Muscle of leg (tissue), 11 donors: ENCODE results near the gene METTL27. TPM values are rescaled to one million over a fixed set of nuclear protein-coding genes. Genes with fewer than 3 reads are reported as not detected.

Experiments used
- DNase-seq: peaks from one replicate; pipeline ENCODE4 v3.0.0; 2013
- H3K27ac ChIP-seq: one replicate; pipeline ENCODE4 v1.5.1; 2013; ENCODE audit warnings: mild to moderate bottlenecking, low read length, control low read depth
- H3K27me3 ChIP-seq: one replicate; pipeline ENCODE4 v1.6.1; 2013; ENCODE audit warnings: low read length; ENCODE audit not compliant: control insufficient read depth, insufficient read depth
- H3K36me3 ChIP-seq: one replicate; pipeline ENCODE4 v1.6.1; 2013; ENCODE audit warnings: low read length; ENCODE audit not compliant: control insufficient read depth, insufficient read depth
- H3K4me1 ChIP-seq: one replicate; pipeline ENCODE4 v1.6.1; 2013; ENCODE audit warnings: low read length; ENCODE audit not compliant: control insufficient read depth, insufficient read depth
- H3K4me3 ChIP-seq: one replicate; pipeline ENCODE4 v1.5.1; 2013; ENCODE audit warnings: low read length, control low read depth
- H3K9me3 ChIP-seq: replicated peaks from 2 replicates; pipeline ENCODE4 v1.6.1; 2013; ENCODE audit warnings: low read depth, low read length; ENCODE audit not compliant: control insufficient read depth
- WGBS: methylation state at CpG from one replicate; pipeline ENCODE4 v1.1.5; 2013; ENCODE audit warnings: missing lambda C conversion rate; ENCODE audit not compliant: insufficient coverage; 5-methylcytosine and 5-hydroxymethylcytosine counted together
- polyA plus RNA-seq, 8 donors: library from polyadenylated mRNA; unstranded; fragments of 120-200 nt; gene quantifications; one replicate each; pipeline versions ENCODE4 v1.2.1 to v1.2.3, GENCODE V29; 2013; ENCODE audit warnings: inconsistent platforms in 1 of 8, low replicate concordance in 1 of 8; ENCODE audit not compliant: insufficient read length in 8 of 8, insufficient read depth in 1 of 8
- total RNA-seq: library from RNA; stranded (reverse); fragments of 120-200 nt; gene quantifications from one replicate; pipeline ENCODE4 v1.2.4, GENCODE V29; 2013

METTL27 gene
- total and polyA plus RNA-seq, 9 donors = 0.56 to 3.2 (median 1.7) TPM

DNA sequence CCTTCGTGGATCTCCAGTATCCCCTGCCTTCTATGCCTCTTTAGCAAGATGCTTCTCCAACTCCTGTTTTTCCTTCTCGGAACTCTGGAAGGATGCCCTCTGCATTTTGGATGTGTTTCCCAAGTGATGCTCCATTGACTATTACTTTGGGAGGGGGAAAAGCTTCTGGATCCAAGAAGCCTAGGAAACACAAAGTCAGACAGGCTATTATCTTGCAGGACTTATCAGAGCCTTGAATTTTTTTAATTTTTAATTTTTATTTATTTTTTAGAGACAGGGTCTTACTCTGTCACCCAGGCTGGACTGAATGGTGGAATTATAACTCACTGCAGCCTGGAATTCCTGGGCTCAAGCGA is 39.7 kb upstream of the METTL27 start:
- H3K4me3 ChIP-seq = no peak overlapping the region
- WGBS = no CpG with 5 or more reads among the region's 3 CpGs
- H3K4me1 ChIP-seq = peaks cover 31% of the 10 kb centered on the region
- H3K36me3 ChIP-seq = no peaks in the 10 kb centered on the region
- peak; percentile 65 for DNase-seq
- H3K27ac ChIP-seq = no peak overlapping the region
- peaks cover 16% of the 10 kb centered on the region for H3K27me3 ChIP-seq
- H3K9me3 ChIP-seq = no peaks in the 10 kb centered on the region

DNA sequence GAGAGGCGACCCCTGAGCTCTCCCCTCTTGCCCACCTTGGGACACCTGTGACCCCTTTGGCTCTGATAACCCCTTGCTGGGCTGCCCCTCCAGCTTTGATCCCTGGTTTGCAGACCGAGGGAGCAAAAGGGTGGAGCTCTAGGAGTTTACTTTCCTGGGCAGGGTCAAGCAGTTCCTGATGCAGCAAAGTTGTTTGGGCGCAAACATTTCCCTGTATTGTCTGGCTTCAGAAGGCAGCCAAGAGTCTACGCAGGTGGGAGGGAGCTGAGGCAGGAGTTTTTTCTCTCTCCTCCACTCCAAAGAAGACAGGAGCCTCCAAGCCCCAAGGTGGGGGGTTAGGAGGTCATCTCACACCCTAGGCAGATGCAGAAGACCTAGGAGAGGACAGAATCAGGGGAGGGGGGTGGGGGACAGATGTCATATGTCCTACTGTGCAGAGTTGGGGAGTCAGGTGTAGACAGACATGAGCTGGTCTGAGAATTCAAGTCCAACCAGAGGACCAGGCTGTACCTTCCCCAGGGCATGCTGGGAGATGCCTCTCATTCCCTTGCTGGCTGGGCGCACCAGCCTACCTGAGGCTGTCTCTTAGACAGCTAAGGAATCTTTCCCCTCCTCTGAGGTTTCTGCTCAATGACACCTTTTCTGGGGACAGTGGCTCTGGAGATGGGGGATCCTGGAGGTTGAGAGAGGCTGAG is 39.2 kb upstream of the METTL27 start:
- Histone ChIP-seq H3K36me3 (no peaks in the 10 kb centered on the region), H3K4me3 (no peak overlapping the region), H3K4me1 (peaks cover 26% of the 10 kb centered on the region), H3K9me3 (no peaks in the 10 kb centered on the region), H3K27me3 (peaks cover 13% of the 10 kb centered on the region), H3K27ac (peak overlapping the region; percentile 16)
- DNase-seq = no peak
- WGBS = 0% methylated on average over 1 of the region's 5 CpGs

DNA sequence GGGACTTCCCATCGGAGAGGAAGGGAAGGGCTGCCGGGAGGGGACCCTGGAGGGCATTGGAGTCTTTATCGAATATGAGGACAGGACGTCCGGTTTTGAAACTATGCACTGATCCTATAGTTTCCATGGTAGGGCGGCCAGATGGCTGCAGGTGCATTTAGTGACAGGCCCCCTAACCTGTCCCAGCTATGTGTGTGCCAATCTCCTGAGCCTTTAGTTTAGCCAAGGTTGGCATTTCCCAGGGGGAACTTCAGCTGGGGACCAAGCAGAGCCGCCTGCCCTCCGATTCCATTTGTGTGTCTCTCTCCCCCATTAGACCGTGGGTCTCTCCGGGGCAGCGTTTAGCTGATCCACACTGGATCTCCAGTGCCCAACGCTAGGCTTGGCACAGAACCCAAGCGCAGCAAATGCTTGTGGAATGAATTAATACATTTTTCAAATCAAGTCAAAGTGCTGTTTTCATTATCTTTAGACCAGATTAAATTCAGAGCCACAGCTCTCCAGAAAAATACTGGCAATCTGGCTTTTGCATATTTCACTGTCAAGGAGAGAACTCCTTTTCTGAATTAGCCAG is 38.5 kb upstream of the METTL27 start:
- Histone ChIP-seq H3K27ac (peak overlapping the region; percentile 16), H3K9me3 (no peaks in the 10 kb centered on the region), H3K27me3 (peaks cover 13% of the 10 kb centered on the region), H3K4me1 (peaks cover 20% of the 10 kb centered on the region), H3K4me3 (no peak overlapping the region), H3K36me3 (no peaks in the 10 kb centered on the region)
- DNase-seq = no peak
- whole genome bisulfite sequencing = 65% methylated on average over 10 of the region's 13 CpGs

DNA sequence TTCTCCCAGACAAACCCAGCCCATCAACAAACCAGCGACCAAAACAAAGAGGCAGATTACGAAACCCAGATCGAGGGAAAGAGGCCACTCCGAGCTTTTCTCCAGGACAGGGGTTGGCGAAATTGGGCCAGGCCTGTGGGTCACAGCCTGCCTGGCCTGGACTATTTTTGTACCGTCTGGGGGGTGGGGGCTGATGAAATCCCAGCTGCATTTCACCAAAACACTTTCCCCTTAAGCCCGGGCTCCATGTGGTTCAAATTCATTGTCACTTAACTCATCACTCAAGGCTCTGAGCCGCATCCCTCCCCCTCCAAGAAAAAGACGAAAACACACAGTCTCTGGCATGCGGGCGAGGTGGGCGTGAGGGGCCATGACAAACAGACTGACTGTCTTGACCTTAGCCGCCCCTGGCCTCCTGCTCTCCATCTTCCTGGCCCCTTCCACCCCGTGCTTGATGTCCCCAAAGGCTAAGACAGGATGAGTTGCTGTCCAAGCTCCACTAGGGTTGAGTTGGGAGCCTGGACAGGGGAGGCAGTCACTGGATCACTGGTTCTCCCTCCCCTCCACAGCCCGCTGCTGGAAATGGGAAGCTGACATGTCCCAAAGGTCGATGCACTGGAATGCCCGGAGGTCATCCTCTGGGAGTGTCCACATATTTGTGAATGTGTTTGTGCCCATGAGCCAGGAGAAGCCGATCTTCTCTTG is 37.8 kb upstream of the METTL27 start:
- no peak for DNase-seq
- Histone ChIP-seq H3K9me3 (no peaks in the 10 kb centered on the region), H3K4me1 (peaks cover 19% of the 10 kb centered on the region), H3K4me3 (no peak overlapping the region), H3K36me3 (no peaks in the 10 kb centered on the region), H3K27me3 (peaks cover 13% of the 10 kb centered on the region), H3K27ac (no peak overlapping the region)
- 36% methylated on average over 6 of the region's 18 CpGs for WGBS

DNA sequence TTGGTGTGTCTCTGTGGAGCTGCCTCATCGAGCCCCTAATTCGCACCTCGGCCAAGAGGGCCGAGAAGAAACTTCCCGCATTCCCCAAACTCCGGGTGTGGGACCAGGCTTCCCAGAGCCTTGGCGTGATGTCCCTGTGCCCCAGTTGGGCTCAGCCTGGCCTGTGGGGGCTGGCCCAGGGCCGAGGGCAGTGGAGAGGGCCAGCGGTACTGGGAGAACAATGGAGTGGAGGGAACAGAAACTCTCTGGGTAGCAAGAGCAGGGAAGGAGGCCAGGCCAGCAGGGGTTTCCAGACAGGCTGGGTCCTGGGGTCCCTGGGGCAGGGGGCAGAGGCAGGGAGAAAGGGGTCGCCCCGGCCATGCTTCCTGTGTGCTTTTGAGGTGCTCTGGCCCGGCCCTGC is 34.7 kb upstream of the METTL27 start:
- peaks cover 24% of the 10 kb centered on the region for H3K4me1 ChIP-seq
- H3K9me3 ChIP-seq = no peaks in the 10 kb centered on the region
- H3K27me3 ChIP-seq = peaks cover 11% of the 10 kb centered on the region
- no peak for DNase-seq
- no peak overlapping the region for H3K4me3 ChIP-seq
- H3K36me3 ChIP-seq = no peaks in the 10 kb centered on the region
- H3K27ac ChIP-seq = no peak overlapping the region
- WGBS = 78% methylated on average over 11 of the region's 12 CpGs

DNA sequence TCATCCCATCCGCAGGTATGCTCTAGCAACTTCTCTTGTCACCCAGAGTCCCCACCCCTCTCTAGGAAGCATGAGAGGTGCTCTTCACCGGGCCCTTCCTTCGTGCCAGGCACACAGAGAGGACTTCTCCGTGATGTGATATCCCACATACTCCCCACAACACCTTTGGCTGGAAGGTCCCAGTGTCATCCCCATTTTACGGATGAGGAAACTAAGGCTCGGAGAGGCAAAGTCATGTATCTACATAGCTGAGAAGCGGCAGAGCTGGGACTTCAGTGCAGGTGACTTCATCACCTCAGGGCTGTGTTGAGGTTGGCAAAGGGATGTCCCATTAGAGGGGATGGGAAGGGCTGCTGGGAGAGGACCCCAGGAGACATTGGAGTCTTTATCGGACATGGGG is 34.0 kb upstream of the METTL27 start:
- Histone ChIP-seq H3K9me3 (no peaks in the 10 kb centered on the region), H3K4me1 (peaks cover 25% of the 10 kb centered on the region), H3K36me3 (no peaks in the 10 kb centered on the region), H3K27me3 (peaks cover 11% of the 10 kb centered on the region), H3K4me3 (no peak overlapping the region), H3K27ac (no peak overlapping the region)
- 89% methylated on average over 8 of the region's 8 CpGs for WGBS
- DNase-seq = no peak

DNA sequence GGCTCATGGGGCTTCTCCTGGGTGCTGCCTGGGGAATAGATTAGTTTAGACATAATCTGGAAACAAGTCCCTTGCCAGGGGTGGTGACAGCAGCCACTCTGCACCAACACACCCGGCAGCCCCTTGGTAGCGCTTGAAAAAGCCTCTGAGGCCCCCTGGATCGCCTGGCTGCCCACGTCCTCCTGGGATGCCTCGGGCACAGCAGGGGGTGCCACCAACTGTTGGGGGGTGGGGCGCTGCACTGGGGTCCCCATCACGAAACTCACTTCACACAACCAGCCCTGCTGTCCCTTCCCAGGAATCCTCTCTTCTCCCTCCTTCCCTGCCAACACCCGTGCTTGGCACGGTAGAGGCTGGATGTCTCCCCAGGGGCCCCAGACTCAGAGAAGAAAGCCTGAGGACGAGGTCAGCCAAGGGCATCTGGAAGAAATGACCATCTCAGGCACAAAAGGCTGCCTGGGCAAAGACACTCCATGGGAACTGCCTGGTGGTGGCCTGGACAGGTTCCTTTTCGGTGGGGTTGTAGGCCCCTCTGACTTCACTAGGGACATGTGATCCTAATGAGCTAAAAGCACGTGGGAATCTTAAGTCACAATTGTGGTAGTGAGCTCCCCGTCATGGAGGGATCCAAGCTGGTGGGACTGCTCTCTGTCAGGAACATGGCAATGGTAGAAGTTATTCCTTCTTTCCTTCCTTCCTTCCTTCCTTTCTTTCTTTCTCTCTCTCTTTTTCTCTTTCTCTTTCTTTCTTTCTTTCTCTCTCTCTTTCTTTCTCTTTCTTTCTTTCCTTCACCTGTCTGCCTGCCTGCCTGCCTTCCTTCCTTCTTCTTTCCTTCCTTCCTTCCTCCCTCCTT is 30.0 kb upstream of the METTL27 start:
- Histone ChIP-seq H3K36me3 (no peaks in the 10 kb centered on the region), H3K4me1 (peaks cover 34% of the 10 kb centered on the region), H3K27ac (no peak overlapping the region), H3K9me3 (no peaks in the 10 kb centered on the region), H3K4me3 (no peak overlapping the region), H3K27me3 (no peaks in the 10 kb centered on the region)
- no peak for DNase-seq
- 60% methylated on average over 5 of the region's 13 CpGs for WGBS

DNA sequence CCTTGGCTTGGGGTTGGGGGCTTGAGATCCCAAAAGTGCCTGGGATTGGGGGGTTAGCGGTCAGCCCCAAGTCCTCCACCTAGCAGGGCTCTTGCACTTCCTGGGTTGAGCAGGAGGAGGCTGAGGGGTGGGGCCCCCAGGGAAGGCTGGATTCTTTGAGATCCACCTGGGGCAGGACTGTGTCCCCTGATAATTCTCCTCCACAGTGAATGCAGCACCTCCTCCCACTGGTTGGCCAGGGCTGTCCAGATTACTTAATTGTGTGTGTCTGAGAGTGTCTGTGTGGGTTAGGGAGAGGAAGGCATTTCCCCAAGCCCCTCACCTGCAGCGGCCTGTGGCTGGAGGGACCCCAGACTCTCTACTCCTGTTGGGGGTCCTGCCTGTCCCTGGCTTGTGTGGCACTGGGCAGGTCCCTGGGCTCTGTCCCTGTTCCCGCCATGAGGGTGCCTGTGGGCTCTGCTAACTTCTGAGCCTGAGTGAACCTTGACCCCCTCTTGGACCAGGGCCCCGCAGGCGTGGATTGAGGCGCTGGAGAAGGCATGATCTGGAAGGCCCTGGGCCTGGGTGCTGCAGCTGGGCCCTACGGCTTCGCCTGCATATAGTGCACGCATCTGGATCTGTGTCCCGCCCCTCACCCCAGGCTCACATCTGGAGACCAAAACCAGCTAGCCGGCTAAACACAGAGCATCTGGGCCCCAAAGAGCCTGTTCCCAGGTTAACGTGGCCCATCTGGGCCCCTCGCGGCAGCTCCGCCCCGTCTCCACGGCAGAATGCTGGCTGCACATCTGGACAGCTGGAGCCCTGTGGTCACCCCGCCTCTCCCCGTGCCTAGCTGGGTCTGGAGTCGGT is 29.1 kb upstream of the METTL27 start:
- Histone ChIP-seq H3K4me3 (no peak overlapping the region), H3K4me1 (peaks cover 34% of the 10 kb centered on the region), H3K27ac (no peak overlapping the region), H3K9me3 (no peaks in the 10 kb centered on the region), H3K36me3 (no peaks in the 10 kb centered on the region), H3K27me3 (no peaks in the 10 kb centered on the region)
- WGBS = 33% methylated on average over 19 of the region's 20 CpGs
- peak; percentile 89 for DNase-seq

DNA sequence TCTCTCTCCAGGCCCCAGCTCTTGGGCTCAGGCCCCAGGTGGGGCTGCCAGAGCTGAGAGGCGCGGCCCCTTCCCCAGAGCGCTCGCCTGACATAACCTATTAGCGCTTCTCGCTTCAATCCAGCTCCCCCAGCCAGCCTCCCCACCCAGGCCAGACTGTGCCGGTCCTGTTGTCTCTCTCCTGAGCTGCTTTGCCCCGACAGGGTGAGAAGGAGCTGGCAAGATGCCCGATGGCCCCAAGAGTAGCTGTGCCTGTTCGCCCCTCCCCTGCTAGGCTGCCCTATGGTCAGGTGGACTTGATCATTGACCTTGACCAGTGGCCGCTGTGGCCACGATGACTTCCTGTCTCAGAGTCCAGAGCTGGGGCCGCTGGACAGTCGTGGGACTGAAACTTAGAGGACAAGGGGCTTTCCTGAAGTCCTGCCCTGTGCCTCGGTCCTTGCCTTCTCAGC is 27.8 kb upstream of the METTL27 start:
- Histone ChIP-seq H3K36me3 (no peaks in the 10 kb centered on the region), H3K27me3 (no peaks in the 10 kb centered on the region), H3K4me3 (no peak overlapping the region), H3K9me3 (no peaks in the 10 kb centered on the region), H3K4me1 (peaks cover 34% of the 10 kb centered on the region), H3K27ac (no peak overlapping the region)
- WGBS = 41% methylated on average over 13 of the region's 15 CpGs
- no peak for DNase-seq
